Measurements from ENCODE around the gene NCCRP1. TPM values are rescaled to one million over a fixed set of nuclear protein-coding genes. Genes with fewer than 3 reads are reported as not detected.

The NCCRP1 gene, protein sequence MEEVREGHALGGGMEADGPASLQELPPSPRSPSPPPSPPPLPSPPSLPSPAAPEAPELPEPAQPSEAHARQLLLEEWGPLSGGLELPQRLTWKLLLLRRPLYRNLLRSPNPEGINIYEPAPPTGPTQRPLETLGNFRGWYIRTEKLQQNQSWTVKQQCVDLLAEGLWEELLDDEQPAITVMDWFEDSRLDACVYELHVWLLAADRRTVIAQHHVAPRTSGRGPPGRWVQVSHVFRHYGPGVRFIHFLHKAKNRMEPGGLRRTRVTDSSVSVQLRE
- 1.6 and 2.5 TPM in 2 replicates for total RNA-seq
- 7.0 and 13.6 TPM in 2 replicates for polyA plus RNA-seq

GRCh38 chr19:39196860-39197562, at the start of gene NCCRP1:
Gene NCCRP1 (plus strand): TSS chr19:39196964. CDS start chr19:39196983, 19 bp downstream.
- TF ChIP-seq EZH2phosphoT487 (IDR thresholded peaks at IDR 0.05; ENCODE audit: low read depth, severe bottlenecking, unreplicated experiment) (no peak), EZH2 (IDR thresholded peaks at IDR 0.05; ENCODE audit: borderline replicate concordance) (peak; percentile 46)
- TF ChIP-seq, protein P1, sequence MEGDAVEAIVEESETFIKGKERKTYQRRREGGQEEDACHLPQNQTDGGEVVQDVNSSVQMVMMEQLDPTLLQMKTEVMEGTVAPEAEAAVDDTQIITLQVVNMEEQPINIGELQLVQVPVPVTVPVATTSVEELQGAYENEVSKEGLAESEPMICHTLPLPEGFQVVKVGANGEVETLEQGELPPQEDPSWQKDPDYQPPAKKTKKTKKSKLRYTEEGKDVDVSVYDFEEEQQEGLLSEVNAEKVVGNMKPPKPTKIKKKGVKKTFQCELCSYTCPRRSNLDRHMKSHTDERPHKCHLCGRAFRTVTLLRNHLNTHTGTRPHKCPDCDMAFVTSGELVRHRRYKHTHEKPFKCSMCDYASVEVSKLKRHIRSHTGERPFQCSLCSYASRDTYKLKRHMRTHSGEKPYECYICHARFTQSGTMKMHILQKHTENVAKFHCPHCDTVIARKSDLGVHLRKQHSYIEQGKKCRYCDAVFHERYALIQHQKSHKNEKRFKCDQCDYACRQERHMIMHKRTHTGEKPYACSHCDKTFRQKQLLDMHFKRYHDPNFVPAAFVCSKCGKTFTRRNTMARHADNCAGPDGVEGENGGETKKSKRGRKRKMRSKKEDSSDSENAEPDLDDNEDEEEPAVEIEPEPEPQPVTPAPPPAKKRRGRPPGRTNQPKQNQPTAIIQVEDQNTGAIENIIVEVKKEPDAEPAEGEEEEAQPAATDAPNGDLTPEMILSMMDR (IDR thresholded peaks at IDR 0.05; ENCODE audit: poor library complexity) = no peak
- no peak within 1 kb of the TSS for H3K27ac ChIP-seq

GRCh38 chr19:39147480-39147879, 49.3 kb upstream of the NCCRP1 start:
- peaks cover 20% of the 10 kb centered on the region for H4K20me1 ChIP-seq (ENCODE audit: insufficient read depth, poor library complexity, severe bottlenecking)

More at GRCh38 chr19:39196860-39197562, at the start of gene NCCRP1:
- Histone ChIP-seq H3K4me2 (peak within 1 kb of the TSS; percentile 80), H3K79me2 (no peaks in the 10 kb centered on the region), H3K4me1 (ENCODE audit: insufficient read depth) (peaks cover 10% of the 10 kb centered on the region), H2AFZ (no peak within 1 kb of the TSS), H3K9me3 (ENCODE audit: low read depth) (no peaks in the 10 kb centered on the region), H4K20me1 (ENCODE audit: insufficient read depth, poor library complexity, severe bottlenecking) (no peaks in the 10 kb centered on the region), H3K27me3 (peaks cover 27% of the 10 kb centered on the region), H3K36me3 (replicated peaks; ENCODE audit: insufficient read depth, low read depth) (no peaks in the 10 kb centered on the region), H3K4me3 (no peak within 1 kb of the TSS), H3K9me2 (replicated peaks; ENCODE audit: insufficient read depth) (no peaks in the 10 kb centered on the region)
- WGBS (ENCODE audit: low lambda C conversion rate, missing lambda C conversion rate) = 9% methylated on average over 14 of the region's 51 CpGs
- no peak for DNase-seq (ENCODE audit: low spot score)

GRCh38 chr19:39148939-39149529, 47.7 kb upstream of the NCCRP1 start:
- Histone ChIP-seq H3K9me3 (ENCODE audit: low read depth) (no peaks in the 10 kb centered on the region), H3K4me2 (no peak overlapping the region), H3K27me3 (no peaks in the 10 kb centered on the region), H3K27ac (no peak overlapping the region), H2AFZ (no peak overlapping the region), H3K4me3 (no peak overlapping the region), H3K4me1 (ENCODE audit: insufficient read depth) (peaks cover 31% of the 10 kb centered on the region), H3K79me2 (peaks cover 94% of the 10 kb centered on the region), H4K20me1 (ENCODE audit: insufficient read depth, poor library complexity, severe bottlenecking) (peaks cover 25% of the 10 kb centered on the region), H3K36me3 (replicated peaks; ENCODE audit: insufficient read depth, low read depth) (no peaks in the 10 kb centered on the region), H3K9me2 (replicated peaks; ENCODE audit: insufficient read depth) (no peaks in the 10 kb centered on the region)
- 97% methylated on average over 10 of the region's 10 CpGs for WGBS (ENCODE audit: low lambda C conversion rate, missing lambda C conversion rate)
- DNase-seq (ENCODE audit: low spot score) = no peak
- TF ChIP-seq EZH2 (IDR thresholded peaks at IDR 0.05; ENCODE audit: borderline replicate concordance) = no peak

More at GRCh38 chr19:39147480-39147879, 49.3 kb upstream of the NCCRP1 start:
- Histone ChIP-seq H3K27ac (no peak overlapping the region), H3K79me2 (peaks cover 93% of the 10 kb centered on the region), H3K9me2 (replicated peaks; ENCODE audit: insufficient read depth) (no peaks in the 10 kb centered on the region), H2AFZ (no peak overlapping the region), H3K4me3 (no peak overlapping the region), H3K36me3 (replicated peaks; ENCODE audit: insufficient read depth, low read depth) (no peaks in the 10 kb centered on the region), H3K9me3 (ENCODE audit: low read depth) (no peaks in the 10 kb centered on the region), H3K4me1 (ENCODE audit: insufficient read depth) (peaks cover 33% of the 10 kb centered on the region), H3K4me2 (no peak overlapping the region), H3K27me3 (no peaks in the 10 kb centered on the region)
- no peak for DNase-seq (ENCODE audit: low spot score)
- TF ChIP-seq, protein P1 (IDR thresholded peaks at IDR 0.05; ENCODE audit: poor library complexity) = no peak
- TF ChIP-seq EZH2 (IDR thresholded peaks at IDR 0.05; ENCODE audit: borderline replicate concordance) (no peak), EZH2phosphoT487 (IDR thresholded peaks at IDR 0.05; ENCODE audit: low read depth, severe bottlenecking, unreplicated experiment) (no peak)
- 89% methylated on average over 3 of the region's 3 CpGs for WGBS (ENCODE audit: low lambda C conversion rate, missing lambda C conversion rate)

DNA sequence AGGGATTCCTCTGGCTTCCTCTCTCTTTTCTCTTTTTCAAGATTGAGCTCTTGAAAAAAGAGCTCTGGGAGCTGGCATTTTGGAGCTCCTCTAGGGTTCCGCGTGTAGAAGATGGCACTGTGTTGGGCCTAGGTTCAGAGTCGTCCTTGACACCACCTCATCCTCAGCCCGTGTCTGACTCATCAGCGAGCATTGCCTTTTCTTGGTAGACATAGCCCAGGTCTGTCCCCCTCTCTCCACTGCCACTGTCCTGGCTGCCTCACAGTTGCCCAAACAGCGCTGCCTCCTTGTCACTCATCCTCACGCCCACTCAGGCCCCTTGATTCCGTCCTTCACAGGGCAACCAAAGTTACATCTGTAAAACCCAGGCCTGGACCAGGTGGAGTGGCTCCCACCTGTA, 46.5 kb upstream of the NCCRP1 start:
- Histone ChIP-seq H3K4me3 (no peak overlapping the region), H3K4me1 (ENCODE audit: insufficient read depth) (peaks cover 30% of the 10 kb centered on the region), H4K20me1 (ENCODE audit: insufficient read depth, poor library complexity, severe bottlenecking) (peaks cover 23% of the 10 kb centered on the region), H3K9me2 (replicated peaks; ENCODE audit: insufficient read depth) (no peaks in the 10 kb centered on the region), H3K36me3 (replicated peaks; ENCODE audit: insufficient read depth, low read depth) (no peaks in the 10 kb centered on the region), H3K4me2 (no peak overlapping the region), H3K9me3 (ENCODE audit: low read depth) (no peaks in the 10 kb centered on the region), H3K79me2 (peaks cover 99% of the 10 kb centered on the region), H2AFZ (no peak overlapping the region), H3K27me3 (no peaks in the 10 kb centered on the region), H3K27ac (no peak overlapping the region)
- TF ChIP-seq, protein P1 (IDR thresholded peaks at IDR 0.05; ENCODE audit: poor library complexity) = no peak
- TF ChIP-seq EZH2 (IDR thresholded peaks at IDR 0.05; ENCODE audit: borderline replicate concordance) (no peak), EZH2phosphoT487 (IDR thresholded peaks at IDR 0.05; ENCODE audit: low read depth, severe bottlenecking, unreplicated experiment) (no peak)
- 89% methylated on average over 8 of the region's 8 CpGs for WGBS (ENCODE audit: low lambda C conversion rate, missing lambda C conversion rate)
- DNase-seq (ENCODE audit: low spot score) = no peak

Data from hepatocyte (in vitro differentiated cells).